Fibroblast of lung (primary cell): Measurements from ENCODE around the gene RXFP4.

Experiments used
- EZH2 ChIP-seq: IDR thresholded peaks from 2 replicates; pipeline ENCODE4 v1.5.1; 2012; ENCODE audit warnings: low read length, control low read depth, mild to moderate bottlenecking; ENCODE audit errors: missing control alignments
- TF ChIP-seq, protein P1 (sequence below), 2 donors: IDR thresholded peaks in 1 of 2; conservative IDR thresholded peaks in 1 of 2; 1 replicate in 1 of 2; 2 replicates in 1 of 2; pipeline ENCODE4 v1.5.1; 2011 to 2012; ENCODE audit warnings: low read length in 2 of 2, control low read depth in 1 of 2, inconsistent platforms in 1 of 2, low read depth in 1 of 2, mild to moderate bottlenecking in 1 of 2

DNA sequence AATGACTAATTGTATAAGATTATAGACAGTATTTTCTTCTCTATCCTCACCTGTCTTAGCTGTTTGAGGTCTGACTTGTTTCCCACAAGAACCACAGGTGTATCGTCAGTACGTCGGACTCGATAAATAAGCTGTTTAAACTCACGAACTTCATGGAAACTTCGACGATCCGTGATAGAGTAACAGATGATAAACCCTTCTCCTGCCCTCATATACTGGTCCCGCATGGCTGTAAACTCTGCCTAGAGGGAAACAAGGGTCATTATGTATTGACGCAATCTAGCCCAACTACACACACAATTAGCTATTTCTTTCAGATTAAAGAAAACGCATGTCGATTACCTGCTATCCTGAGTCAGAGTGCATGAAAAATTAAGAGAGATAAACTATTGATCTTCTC is 37.2 kb upstream of the RXFP4 start:
- TF ChIP-seq, protein P1, sequence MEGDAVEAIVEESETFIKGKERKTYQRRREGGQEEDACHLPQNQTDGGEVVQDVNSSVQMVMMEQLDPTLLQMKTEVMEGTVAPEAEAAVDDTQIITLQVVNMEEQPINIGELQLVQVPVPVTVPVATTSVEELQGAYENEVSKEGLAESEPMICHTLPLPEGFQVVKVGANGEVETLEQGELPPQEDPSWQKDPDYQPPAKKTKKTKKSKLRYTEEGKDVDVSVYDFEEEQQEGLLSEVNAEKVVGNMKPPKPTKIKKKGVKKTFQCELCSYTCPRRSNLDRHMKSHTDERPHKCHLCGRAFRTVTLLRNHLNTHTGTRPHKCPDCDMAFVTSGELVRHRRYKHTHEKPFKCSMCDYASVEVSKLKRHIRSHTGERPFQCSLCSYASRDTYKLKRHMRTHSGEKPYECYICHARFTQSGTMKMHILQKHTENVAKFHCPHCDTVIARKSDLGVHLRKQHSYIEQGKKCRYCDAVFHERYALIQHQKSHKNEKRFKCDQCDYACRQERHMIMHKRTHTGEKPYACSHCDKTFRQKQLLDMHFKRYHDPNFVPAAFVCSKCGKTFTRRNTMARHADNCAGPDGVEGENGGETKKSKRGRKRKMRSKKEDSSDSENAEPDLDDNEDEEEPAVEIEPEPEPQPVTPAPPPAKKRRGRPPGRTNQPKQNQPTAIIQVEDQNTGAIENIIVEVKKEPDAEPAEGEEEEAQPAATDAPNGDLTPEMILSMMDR (conservative IDR thresholded peaks at IDR 0.05 in 1 of 2, IDR thresholded peaks at IDR 0.05 in 1 of 2; ENCODE audit: low read depth in 1 of 2, low read length in 2 of 2), result no peak
- no peak for TF ChIP-seq EZH2
